ENCODE measurements around the gene TARDBP.
A peak's percentile ranks its signal among the peaks of the same experiment; 100 is the strongest.
"Not testable (repeated sequence)": the region's sequence is repeated elsewhere in the genome, so short reads cannot be mapped to it uniquely, and the experiment has no call there.

TARDBP gene

DNA sequence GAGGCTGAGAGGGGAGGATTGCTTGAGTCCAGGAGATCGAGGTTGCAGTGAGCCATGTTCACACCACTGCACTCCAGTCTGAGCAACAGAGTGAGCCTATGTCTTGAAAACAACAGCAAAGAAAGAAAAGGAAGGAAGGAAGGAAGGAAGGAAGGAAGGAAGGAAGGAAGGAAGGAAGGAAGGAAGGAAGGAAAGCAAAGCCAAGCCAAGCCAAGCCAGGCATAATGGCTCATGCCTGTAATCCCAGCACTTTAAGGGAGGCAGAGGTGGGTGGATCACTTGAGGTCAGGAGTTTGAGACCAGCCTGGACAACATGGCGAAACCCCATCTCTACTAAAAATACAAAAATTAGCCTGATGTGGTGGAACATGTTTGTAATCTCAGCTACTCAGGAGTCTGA lies 20.4 kb upstream of the TARDBP start:
- DNase-seq (ENCODE audit: low spot score), result not testable (repeated sequence)

DNA sequence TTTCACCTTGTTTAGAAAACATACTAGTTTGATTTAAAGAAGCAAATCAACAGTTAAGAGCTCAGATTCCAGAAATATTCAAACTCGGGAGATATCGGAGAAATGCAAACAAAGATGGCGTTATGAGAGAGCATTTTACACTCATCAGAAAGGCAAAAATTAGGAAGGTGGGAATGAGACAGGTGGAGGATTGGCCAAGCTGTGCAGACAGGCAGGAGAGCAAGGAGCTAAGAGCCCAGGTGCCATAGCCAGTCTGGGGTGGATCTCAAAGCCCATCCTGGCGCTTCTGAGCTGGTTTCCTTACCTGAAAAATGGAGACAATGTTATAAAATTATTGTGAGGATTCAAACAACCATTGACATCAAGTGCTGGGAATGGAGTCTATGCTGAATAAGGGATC lies 19.6 kb upstream of the TARDBP start:
- no peak for DNase-seq (ENCODE audit: low spot score)

DNA sequence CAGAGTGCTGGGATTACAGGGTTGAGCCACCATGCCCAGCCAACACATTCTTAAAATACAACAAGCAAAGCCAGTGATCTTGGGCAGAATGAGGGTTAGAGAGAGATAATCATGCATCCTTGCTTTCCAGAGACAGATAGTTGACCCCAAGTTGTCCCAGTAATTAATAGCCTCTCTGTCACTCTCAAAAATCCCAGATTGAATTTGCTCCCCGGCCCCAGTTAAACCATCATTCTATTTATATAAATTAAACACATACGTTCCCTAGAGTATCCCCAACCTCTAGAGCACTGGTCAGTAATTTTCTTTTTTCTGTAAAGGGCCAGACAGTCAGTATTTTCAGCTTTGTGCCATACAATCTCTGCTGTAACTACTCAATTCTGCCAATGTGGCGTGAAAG lies 16.4 kb upstream of the TARDBP start:
- DNase-seq (ENCODE audit: low spot score), result no peak

DNA sequence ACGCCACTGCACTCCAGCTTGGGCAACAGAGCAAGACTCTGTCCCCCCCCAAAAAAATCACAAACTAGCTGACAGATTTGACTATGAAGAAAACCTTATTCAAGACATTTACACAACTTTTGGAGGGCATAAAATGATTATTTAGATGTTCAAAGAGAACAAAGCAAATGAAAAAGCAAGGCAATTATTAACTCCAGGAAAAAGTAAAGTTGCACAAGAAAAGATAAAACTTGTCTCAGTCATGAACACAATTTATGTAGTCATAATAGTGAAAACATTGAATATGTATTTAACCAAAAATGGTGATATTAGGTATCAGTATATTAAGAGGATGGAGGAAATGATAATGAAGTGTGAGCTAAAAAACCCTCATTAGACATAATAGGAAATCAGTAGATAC lies 11.9 kb upstream of the TARDBP start:
- no peak for DNase-seq (ENCODE audit: low spot score)

DNA sequence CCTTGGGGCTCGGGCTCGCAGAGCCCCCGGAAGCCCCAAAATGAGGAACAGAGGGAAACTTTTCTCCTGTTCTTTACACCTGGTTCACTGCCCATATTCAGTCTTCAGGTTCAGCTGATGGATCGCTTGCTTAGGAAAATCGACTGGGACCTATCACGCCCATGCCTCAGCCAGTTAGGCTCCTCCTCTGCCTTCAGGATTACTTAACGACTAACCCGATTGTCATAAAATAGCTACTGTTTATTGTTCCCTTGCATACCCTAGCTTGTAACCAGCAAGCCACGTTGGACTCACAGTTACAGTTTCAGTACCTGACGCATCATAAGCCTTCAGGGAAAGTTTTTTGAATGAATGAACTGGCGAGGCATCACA lies 692 bp downstream of the TARDBP start:
- DNase-seq (ENCODE audit: low spot score), result no peak

DNA sequence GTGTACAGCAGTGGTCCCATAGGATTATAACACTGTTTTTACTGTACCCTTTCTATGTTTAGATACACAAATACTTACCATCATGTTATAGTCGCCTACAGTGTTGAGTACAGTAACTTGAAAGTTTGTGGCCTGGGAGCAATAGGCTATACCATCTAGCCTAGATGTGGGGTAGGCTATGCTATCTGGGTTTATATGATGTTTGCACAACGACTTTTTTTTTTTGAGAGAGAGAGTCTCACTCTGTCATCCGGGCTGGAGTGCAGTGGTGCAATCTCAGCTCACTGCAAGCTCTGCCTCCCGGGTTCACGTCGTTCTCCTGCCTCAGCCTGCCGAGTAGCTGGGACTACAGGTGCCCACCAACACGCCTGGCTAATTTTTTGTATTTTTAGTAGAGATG lies 6.9 kb downstream of the TARDBP start:
- not testable (repeated sequence) for DNase-seq (ENCODE audit: low spot score)

DNA sequence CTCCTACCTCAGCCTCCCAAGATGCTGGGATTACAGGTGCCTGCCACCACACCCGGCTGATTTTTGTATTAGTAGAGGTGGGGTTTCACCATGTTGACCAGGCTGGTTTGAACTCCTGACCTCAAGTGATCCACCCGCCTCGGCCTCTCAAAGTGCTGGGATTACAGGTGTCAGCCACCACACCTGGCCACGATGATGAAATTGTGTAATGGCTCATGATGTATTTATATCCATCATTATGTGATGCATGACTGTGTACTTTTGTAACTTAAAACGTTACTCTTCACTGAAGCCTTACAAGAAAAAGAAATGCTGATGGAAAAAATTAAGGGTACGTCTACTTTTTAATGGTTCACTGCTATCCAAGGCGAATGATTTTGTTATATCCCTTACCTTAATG lies 7.5 kb downstream of the TARDBP start:
- DNase-seq (ENCODE audit: low spot score), result no peak

DNA sequence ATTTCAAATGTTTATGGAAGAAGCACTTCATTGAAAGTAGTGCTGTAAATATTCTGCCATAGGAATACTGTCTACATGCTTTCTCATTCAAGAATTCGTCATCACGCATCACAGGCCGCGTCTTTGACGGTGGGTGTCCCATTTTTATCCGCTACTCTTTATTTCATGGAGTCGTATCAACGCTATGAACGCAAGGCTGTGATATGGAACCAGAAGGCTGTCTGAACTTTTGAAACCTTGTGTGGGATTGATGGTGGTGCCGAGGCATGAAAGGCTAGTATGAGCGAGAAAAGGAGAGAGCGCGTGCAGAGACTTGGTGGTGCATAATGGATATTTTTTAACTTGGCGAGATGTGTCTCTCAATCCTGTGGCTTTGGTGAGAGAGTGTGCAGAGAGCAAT lies 10.7 kb downstream of the TARDBP start:
- DNase-seq (ENCODE audit: low spot score), result no peak

DNA sequence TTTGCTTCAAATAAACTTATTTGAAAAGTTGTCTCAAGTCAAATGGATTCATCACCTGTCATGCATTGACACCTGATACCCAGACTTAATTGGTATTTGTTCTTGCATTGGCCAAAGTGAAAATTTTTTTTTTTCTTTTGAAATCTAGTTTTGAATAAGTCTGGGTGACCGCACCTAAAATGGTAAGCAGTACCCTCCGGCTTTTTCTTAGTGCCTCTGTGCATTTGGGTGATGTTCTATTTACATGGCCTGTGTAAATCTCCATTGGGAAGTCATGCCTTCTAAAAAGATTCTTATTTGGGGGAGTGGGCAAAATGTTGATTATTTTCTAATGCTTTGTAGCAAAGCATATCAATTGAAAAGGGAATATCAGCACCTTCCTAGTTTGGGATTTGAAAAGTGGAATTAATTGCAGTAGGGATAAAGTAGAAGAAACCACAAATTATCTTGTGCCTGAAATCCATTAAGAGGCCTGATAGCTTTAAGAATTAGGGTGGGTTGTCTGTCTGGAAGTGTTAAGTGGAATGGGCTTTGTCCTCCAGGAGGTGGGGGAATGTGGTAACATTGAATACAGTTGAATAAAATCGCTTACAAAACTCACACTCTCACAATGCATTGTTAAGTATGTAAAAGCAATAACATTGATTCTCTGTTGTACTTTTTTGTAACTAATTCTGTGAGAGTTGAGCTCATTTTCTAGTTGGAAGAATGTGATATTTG lies 11.9 kb downstream of the TARDBP start:
- DNase-seq (ENCODE audit: low spot score), result no peak

DNA sequence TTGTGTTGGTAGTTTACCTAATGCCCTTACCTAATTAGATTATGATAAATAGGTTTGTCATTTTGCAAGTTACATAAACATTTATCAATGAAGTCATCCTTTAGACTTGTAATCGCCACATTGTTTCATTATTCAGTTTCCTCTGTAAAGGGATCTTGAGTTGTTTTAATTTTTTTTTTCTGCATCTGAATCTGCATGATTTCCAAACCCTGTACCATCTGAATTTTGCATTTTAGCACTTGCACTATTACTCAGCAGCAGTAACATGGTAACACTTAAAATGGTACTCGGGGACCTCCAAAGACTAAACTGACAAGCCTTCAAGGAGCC lies 12.4 kb downstream of the TARDBP start:
- DNase-seq (ENCODE audit: low spot score), result no peak

DNA sequence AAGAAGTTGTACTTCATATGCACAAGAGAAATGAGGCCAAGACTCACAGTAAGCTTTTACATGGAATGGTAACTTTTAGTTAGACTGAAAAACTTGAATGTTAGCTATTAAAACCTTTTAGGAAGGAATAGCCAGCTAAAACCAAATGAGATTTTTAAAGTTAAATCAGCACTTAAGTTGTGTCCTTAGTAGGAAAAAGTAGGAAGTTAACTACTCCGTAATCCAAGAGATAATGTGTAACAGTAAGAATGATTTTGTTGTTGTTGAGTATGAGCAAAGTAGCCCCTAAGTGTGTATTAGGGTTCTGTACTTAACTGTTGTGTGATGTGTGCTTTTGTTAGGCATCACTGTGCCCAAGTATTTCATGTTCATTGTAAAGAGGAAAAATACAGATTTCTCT lies 13.2 kb downstream of the TARDBP start:
- DNase-seq (ENCODE audit: low spot score), result no peak

DNA sequence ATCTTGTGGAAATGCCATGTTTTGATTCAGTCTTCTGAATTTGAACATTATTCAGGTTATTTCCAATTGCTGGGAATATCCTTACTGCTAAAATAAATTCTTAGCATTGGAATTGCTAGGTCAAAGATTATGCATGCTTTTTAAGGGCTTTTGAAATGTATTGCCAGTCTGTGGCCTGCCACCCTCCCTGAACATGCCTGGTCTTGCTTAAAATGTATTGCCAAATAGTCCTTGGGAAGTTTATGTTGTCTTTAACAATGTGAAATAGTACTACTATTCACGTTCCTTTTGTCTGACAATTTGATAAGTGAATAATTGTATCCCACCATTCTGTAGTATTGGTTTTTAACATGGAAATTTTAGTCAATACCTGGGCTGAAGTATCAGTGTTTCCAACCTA lies 13.6 kb downstream of the TARDBP start:
- no peak for DNase-seq (ENCODE audit: low spot score)

DNA sequence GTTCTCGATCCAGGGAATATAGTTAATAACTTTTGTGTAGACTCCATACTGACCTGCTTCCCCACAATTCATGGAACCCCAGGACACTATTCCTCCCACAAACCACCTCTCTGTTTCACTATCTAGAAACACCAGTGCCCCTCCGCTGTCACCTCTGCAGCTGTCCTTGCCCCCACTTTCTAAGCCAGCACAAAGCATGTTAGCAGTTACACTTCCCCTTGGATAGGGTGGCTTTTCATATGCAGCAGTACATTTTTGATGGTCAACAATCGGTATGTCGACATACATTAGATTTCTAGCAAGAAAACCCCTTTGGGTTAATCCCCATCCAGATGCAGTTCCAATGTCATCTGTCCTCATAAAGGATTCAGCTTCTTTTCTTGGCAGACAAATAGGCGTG lies 14.4 kb downstream of the TARDBP start:
- no peak for DNase-seq (ENCODE audit: low spot score)

DNA sequence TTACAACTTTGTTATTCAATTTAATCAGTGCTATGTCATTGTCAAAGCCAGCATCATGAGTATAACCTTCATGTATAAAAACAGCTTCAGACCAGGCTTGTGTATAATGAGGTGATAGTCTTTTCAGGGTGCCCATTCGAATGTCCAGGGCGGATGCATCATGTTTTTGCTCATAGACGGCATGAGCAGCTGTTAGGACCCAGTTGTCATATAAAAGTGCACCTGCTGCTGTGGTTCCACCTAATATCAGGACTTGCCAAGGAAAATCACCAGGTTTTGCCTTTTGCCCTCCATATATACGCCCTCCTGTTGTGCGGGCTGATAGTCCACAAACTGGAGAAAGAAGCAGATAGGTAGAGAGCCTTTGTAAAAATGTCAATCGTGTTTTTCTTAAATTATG lies 14.9 kb downstream of the TARDBP start:
- DNase-seq (ENCODE audit: low spot score), result no peak

DNA sequence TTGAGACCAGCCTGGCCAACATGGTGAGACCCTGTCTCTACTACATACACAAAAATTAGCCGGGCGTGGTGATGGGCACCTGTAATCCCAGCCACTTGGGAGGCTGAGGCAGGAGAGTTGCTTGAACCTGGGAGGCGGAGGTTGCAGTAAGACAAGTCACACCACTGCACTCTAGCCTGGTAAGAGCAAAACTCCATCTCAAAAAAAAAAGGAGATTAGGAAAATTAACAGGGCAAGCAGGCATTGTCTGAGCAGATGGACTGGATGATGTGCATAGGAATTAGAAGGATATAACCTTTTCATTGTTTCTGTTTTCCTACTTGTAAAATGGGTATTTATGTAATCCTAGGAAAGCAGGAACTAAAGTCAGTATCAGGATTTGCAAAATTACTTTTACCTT lies 15.6 kb downstream of the TARDBP start:
- DNase-seq (ENCODE audit: low spot score), result no peak

DNA sequence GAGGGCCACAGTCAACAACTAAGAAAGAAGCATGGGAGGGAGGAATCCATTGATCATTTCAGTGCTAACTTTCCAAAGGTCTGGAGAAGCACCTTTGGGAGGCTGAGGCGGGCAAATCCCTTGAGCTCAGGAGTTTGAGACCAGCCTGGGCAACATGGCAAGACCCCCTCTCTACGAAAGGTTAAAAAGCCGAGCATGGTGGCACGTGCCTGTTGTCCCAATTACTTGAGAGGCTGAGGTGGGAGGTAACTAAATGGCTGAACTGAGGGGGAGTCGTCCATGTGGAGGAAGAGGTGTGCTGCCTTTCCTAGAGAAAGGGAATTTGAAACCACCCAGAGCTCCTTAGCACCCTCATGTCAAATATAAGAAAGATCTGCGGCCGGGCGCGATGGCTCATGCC lies 18.4 kb downstream of the TARDBP start:
- DNase-seq (ENCODE audit: low spot score), result no peak

DNA sequence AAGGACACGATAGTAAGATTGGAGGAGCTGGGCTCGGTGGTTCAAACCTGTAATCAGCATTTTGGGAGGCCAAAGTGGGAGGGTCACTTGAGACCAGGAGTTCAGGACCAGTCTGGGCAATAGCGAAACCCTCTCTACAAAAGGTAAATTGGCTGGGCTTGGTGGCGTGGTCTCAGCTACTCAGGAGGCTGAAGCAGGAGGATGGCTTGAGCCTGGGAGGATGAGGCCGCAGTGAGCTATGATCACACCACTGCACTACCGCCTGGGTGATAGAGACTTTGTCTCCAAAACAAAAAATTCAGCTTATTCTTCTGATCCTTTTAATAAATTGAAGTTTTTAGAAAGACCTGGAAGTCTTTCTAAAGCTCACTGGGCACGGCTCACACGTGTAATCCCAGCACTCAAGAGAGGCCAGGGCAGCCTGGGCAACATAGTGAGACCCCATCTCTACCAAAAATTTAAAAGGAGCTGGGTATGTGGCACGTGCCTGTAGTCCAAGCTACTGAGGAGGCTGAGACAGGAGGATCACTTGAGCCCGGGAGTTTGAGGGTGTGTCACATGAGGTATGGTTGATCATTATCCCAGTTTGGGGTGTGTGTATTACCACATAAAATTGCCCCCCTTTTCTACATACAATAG lies 19.3 kb downstream of the TARDBP start:
- DNase-seq (ENCODE audit: low spot score), result no peak

DNA sequence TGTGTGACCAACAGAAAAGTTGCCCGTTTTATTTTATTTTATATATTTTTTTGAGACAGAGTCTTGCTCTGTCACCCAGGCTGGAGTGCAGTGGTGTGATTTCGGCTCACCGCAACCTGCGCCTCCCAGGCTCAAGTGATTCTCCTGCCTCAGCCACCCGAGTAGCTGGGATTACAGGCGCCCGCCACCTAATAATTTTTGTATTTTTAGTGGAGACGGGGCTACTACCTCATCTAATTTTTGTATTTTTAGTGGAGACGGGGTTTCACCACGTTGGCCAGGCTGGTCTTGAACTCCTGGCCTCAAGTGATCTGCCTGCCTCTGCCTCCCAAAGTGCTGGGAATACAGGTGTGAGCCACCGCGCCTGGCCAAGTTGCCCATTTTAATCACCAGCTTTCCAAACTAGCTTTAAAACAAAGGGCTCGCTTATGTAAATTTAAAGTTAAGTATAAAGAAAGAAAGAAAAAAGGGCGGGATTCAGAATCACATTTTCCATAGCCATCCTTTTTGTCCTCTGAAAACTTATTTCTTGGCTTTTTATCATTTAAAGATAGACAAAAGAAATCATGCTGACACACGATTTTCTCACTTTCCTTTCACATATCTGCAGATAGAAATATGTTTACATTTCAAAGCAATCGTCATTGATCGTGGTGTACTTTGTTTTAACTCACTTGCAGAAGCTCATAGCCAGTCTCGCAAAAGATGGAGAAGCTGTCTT lies 24.7 kb downstream of the TARDBP start:
- DNase-seq (ENCODE audit: low spot score), result not testable (repeated sequence)

DNA sequence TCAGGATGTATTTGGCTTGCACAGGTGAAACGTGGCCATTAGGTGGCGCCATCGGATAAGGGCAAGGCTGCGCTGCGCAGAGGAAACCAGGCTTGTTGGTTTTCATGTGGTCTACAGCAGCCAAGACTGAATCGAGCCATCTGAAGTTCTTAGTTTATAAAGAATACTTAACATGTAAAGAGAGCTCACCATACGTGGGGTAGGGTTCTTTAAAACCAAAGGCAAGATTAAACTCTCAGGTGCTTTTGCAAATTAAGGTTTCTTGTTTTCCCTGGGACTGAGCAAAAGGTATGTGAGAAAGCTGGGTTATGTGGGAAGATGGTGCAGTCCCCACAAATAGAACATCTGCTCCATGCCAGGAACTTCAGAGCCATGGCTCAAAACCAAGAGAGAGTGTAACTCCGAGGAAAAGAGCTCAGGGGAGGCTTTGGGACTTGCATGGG lies 25.3 kb downstream of the TARDBP start:
- peak; percentile 73 for DNase-seq (ENCODE audit: low spot score)

DNA sequence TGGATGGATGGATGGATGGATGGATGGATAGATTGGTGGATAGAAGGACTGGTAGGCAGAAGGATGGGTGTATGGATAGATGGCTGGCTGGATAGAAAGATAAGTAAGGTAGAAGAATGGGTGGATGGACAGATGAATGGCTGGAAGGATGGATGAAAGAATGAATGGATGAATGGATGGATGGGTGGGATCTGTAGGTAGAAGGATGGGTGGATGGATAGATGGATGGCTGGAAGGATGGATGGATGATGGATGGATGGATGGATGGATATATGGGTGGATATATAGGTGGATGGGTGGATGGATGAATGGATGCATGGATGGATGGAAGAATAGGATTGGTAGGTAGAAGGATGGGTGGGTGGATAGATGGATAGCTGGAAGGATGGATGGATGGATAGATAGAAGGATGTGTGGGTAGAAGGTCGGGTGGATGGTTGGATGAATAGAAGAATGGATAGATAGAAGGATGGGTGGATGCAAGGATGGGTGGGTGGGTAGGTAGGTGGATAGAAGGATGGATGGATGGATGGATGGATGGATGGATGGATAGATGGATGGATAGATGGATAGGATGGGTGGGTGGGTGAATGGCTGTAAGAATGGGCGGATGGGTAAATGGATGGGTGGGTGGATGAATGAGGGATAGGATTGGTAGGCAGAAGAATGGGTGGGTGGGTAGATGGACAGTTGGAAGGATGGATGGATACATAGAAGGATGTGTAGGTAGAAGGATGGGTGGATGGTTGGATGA lies 27.1 kb downstream of the TARDBP start:
- DNase-seq (ENCODE audit: low spot score), result no peak

DNA sequence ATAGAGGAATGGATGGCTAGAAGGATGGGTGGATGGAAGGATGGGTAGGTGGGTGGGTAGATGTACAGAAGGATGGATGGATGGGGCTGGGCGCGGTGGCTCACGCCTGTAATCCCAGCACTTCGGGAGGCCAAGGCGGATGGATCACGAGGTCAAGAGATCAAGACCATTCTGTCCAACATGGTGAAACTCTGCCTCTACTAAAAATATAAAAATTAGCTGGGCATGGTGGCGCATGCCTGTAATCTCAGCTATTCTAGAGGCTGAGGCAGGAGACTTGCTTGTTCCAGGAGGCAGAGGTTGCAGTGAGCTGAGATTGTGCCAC lies 27.6 kb downstream of the TARDBP start:
- not testable (repeated sequence) for DNase-seq (ENCODE audit: low spot score)

DNA sequence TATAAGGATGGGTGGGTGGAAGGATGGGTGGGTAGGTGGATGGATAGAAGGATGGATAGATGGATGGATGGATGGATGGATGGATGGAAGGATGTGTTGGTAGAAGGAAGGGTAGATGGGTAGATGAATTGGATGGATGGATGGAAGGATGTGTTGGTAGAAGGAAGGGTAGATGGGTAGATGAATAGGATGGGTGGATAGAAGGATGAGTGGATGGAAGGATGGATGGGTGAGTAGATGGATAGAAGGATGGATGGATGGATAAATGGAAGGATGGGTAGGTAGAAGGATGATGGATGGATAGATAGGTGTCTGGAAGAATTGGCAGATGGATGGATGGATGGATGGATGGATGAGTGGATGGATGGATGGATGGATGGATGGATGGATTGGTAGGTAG lies 28.6 kb downstream of the TARDBP start:
- no peak for DNase-seq (ENCODE audit: low spot score)

DNA sequence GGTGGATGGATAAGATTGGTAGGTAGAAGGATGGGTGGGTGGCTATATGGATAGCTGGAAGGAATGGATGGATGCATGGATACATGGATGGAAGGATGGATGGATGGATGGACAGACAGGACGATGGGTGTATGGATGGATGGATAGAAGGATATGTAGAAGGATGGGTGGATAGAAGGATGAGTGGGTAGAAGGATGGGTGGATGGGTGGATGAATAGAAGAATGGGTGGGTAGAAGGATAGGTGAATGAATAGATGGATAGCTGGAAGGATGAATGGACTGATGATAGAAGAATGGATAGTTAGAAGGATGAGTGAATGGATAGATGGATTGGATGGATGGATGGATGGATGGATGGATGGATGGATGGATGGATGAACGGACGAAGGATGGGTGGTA lies 29.6 kb downstream of the TARDBP start:
- DNase-seq (ENCODE audit: low spot score), result no peak
